ENCODE results near the gene GRPEL1.
"Not testable (repeated sequence)": the region's sequence is repeated elsewhere in the genome, so short reads cannot be mapped to it uniquely, and the experiment has no call there.

Gene GRPEL1

GRCh38 chr4:7067452-7068278, at the start of gene GRPEL1:
GRPEL1 (minus strand) TSS chr4:7068064; CDS start chr4:7068032, 32 bp downstream.
- in situ Hi-C loops (cut with MboI; ENCODE audit: low sequenced_read_pairs), result loop anchor here (10.0 kb wide), 1 partner anchor 163 kb away; the partner anchor contains the start of gene TBC1D14

GRCh38 chr4:7116705-7117104, 48.8 kb upstream of the GRPEL1 start:
- in situ Hi-C loops (cut with MboI; ENCODE audit: low sequenced_read_pairs), result no loop called here

GRCh38 chr4:7115557-7116340, 47.9 kb upstream of the GRPEL1 start:
- in situ Hi-C loops (cut with MboI; ENCODE audit: low sequenced_read_pairs), result no loop called here

GRCh38 chr4:7112656-7113055, 44.8 kb upstream of the GRPEL1 start:
- in situ Hi-C loops (cut with MboI; ENCODE audit: low sequenced_read_pairs), result no loop called here

- in situ Hi-C loops (cut with MboI; ENCODE audit: low sequenced_read_pairs), result no loop called here
Measured at GRCh38 chr4:7111441-7111840, 43.6 kb upstream of the GRPEL1 start.

GRCh38 chr4:7110546-7110945, 42.7 kb upstream of the GRPEL1 start:
- in situ Hi-C loops (cut with MboI; ENCODE audit: low sequenced_read_pairs), result no loop called here

GRCh38 chr4:7109169-7109568, 41.3 kb upstream of the GRPEL1 start:
- in situ Hi-C loops (cut with MboI; ENCODE audit: low sequenced_read_pairs), result no loop called here

- in situ Hi-C loops (cut with MboI; ENCODE audit: low sequenced_read_pairs), result no loop called here
Measured at GRCh38 chr4:7108660-7109059, 40.8 kb upstream of the GRPEL1 start.

- in situ Hi-C loops (cut with MboI; ENCODE audit: low sequenced_read_pairs), result no loop called here
Measured at GRCh38 chr4:7108046-7108625, 40.3 kb upstream of the GRPEL1 start.

- in situ Hi-C loops (cut with MboI; ENCODE audit: low sequenced_read_pairs), result no loop called here
Measured at GRCh38 chr4:7107166-7107905, 39.5 kb upstream of the GRPEL1 start.

GRCh38 chr4:7105276-7105675, 37.4 kb upstream of the GRPEL1 start:
- in situ Hi-C loops (cut with MboI; ENCODE audit: low sequenced_read_pairs), result no loop called here

- in situ Hi-C loops (cut with MboI; ENCODE audit: low sequenced_read_pairs), result no loop called here
Measured at GRCh38 chr4:7104366-7105031, 36.6 kb upstream of the GRPEL1 start.

- in situ Hi-C loops (cut with MboI; ENCODE audit: low sequenced_read_pairs), result no loop called here
Measured at GRCh38 chr4:7103607-7104365, 35.9 kb upstream of the GRPEL1 start.

- in situ Hi-C loops (cut with MboI; ENCODE audit: low sequenced_read_pairs), result no loop called here
Measured at GRCh38 chr4:7103031-7103606, 35.3 kb upstream of the GRPEL1 start.

GRCh38 chr4:7102516-7102909, 34.6 kb upstream of the GRPEL1 start:
- in situ Hi-C loops (cut with MboI; ENCODE audit: low sequenced_read_pairs), result not testable (repeated sequence)

- in situ Hi-C loops (cut with MboI; ENCODE audit: low sequenced_read_pairs), result no loop called here
Measured at GRCh38 chr4:7101692-7102515, 34.0 kb upstream of the GRPEL1 start.

- in situ Hi-C loops (cut with MboI; ENCODE audit: low sequenced_read_pairs), result no loop called here
Measured at GRCh38 chr4:7096236-7096635, 28.4 kb upstream of the GRPEL1 start.

GRCh38 chr4:7095611-7096155, 27.8 kb upstream of the GRPEL1 start:
- in situ Hi-C loops (cut with MboI; ENCODE audit: low sequenced_read_pairs), result no loop called here
